GM20000 (cell line): ENCODE measurements around the gene ELP6.
"Not testable (repeated sequence)": the region's sequence is repeated elsewhere in the genome, so short reads cannot be mapped to it uniquely, and the experiment has no call there.

ENCODE experiments used
- DNase-seq: peaks from one replicate; pipeline ENCODE4 v3.0.0; 2012; ENCODE audit warnings: low spot score
- CTCF ChIP-seq: IDR thresholded peaks from 2 replicates; pipeline ENCODE4 v1.5.1; 2012; ENCODE audit warnings: mild to moderate bottlenecking, control low read depth; ENCODE audit errors: extremely low read depth, missing control alignments

ELP6 gene

GRCh38 chr3:47512416-47513124 lies 942 bp downstream of the ELP6 start:
- TF ChIP-seq CTCF = no peak
- no peak for DNase-seq

- not testable (repeated sequence) for DNase-seq
These were observed 8.2 kb downstream of the ELP6 start for GRCh38 chr3:47505267-47505666.

GRCh38 chr3:47504113-47504512 lies 9.4 kb downstream of the ELP6 start:
- DNase-seq = no peak
- no peak for TF ChIP-seq CTCF

GRCh38 chr3:47503033-47503432 lies 10.5 kb downstream of the ELP6 start:
- no peak for DNase-seq
- no peak for TF ChIP-seq CTCF

- no peak for DNase-seq
- TF ChIP-seq CTCF = no peak
These were observed 16.6 kb downstream of the ELP6 start for GRCh38 chr3:47496892-47497291.

- DNase-seq = no peak
- no peak for TF ChIP-seq CTCF
These were observed 17.6 kb downstream of the ELP6 start for GRCh38 chr3:47495886-47496285.

GRCh38 chr3:47495111-47495510 lies 18.4 kb downstream of the ELP6 start:
- DNase-seq = no peak
- TF ChIP-seq CTCF = no peak

GRCh38 chr3:47491777-47492176 lies 21.7 kb downstream of the ELP6 start:
- DNase-seq = no peak
- TF ChIP-seq CTCF = no peak
